ENCODE measurements around the gene CFAP45.

CFAP45 gene

DNA sequence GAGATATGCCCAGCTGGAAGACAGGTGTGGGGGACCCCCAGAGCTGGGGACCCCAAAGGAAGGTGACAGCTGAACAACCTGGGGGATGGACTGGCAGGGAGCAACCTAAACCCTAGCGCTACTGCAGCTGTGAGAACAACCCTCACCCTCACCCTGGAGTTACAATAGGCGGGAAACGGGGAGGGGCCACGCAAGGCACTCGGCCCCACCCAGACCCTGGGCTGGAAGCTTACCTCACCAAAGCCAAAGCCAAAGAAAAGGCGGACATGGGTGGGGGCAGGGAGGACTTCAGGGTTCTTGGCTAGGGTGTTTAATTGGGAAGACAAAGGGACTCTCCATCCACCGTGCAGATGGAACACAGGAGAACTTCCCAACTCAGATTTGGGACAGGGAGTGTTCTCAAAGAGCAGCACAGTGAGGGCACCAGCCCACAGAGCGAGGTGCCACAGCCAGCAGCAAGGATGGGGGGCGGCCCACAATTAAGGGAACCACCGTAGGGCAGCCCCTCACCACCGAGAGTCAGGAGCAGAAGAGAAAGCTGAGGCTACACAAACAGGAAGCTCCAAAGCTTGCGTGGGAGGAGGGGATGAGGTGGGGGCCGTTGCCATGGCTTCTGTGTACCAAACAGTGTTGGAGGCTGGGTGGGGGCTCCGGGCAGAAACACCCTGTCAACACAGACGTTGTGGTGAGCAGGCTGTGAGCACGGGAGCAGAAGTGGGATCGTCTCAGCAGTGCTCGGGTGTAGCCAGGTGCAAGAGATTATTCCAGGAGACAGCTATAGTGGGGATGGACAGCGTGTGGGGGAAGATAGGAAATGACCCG is 23.4 kb upstream of the CFAP45 start:
- peak; percentile 77 to 80 for DNase-seq

DNA sequence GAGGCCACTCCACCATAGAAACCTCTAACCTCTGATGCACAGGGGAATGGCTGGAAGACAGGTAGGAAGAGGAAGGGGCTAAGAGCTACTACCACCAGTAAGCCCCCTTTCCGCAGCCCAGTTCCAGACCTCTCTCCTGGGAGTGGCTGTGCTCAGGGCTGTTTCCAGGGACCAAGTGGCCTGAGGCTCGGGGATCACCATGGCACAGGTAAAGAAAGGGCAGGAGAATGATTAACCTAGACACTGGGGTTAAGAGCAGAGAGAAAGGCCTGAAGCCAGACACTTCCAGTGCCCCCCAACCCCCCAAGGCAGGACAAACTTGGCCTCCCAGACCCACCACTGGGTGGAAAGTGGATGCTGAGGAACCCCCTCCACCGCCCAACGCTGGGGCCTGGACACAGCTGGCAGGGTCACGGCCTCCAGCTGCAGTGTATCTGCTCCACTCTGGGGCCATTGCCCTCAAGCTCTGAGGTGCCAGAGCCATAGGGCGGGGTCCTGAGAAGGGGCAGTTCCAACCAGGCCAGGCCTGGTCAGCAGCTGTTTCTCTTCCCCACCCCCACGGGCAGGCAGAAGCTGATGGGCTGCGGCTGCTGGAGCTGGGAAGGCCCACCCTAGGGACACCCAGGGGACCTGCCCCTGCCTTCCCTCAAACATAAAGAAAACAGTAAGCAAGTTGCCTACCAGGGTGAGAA is 22.7 kb upstream of the CFAP45 start:
- no peak for DNase-seq

DNA sequence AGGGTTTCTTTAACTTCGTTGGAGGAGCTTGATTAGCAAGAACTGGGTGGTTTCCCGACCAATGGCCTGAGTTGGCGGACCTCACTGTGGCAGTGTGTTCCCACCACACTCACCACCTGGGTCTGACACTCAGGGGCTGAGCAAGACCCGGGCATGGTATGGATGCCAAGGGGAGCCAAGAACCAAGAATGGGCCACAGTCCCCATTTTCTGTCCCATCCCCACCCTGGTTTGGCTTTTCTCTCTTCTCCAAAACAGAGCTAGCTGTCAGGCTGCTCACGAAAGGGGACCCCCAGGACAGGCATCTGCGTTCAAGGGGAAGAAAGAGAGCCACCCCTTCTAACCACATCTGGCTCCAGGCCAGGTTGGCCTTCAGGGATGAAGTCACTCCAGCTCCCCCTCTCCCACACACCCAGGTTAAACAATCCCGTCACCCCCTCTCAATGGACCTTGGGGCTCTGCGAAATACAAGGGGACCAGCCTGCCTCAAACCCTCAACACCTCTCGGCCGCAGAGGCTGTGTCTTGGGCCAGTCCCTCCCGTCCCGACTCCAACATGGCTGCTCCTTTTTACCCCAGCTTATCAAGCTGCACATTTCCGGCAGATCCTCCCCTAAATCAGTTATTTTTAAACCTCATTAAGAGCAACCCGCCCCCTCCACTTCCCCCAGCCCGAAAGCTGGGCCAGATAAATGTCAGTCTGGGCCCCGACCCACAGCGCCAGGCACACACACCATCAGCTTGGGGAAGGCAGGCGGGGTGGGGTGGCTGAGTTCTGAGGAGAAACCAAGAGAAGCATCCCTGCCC is 21.9 kb upstream of the CFAP45 start:
- no peak for DNase-seq

DNA sequence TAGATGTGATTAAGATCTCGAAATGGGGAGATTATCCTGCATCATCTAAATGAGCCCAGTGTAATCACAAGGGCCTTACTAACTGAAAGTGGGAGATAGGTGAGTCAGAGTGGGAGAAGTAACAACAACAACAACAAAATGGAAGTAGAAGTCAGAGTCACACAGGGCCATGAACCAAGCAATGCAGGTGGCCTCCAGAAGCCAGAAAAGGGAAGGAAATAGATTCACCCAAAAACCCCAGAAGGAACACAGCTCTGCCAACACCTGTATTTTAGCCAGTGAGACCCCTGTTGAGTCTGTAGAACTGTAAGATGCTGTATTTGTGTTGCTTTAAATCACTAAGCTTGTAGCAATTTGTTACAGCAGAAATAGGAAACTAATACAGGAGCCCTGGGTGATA is 21.3 kb upstream of the CFAP45 start:
- no peak for DNase-seq

DNA sequence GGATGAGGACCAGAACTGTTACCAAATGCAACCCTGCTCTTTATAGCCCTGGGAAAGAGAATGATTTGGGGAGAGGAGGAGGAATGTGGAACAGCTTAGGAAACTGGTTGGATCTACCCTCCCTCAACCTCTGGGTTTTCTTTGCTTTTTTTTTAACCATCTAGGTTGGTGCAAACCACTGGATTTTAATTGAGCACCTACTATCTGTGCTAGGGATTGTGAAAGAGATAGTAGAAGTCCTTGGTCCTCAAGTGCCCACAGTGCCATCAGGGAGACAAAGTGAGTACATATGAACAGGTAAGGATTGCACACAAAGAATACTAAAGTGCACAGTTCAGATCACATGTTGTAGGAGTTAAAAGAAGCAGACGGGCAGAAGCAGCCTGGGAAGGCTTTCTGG is 20.7 kb upstream of the CFAP45 start:
- no peak for DNase-seq

DNA sequence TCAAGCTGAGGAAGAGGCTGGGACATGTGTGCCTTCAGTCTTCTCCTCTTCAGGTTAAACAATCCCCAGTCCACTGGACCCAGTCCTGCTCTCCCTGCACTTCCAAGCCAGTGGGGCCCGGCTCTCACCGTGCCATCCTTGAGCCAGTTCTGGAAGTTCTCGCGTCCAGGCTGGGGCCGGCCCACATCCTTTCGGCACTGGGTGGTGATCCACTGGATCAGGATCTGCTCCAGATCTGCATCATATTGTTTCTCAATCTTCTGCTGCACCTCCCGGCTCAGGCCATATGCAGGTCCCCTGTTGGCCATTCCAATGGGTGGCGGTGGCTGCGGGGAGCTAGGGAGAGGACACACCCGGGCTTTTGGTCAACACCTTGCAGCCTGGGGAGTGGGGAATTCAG is 20.2 kb upstream of the CFAP45 start:
- DNase-seq = no peak

DNA sequence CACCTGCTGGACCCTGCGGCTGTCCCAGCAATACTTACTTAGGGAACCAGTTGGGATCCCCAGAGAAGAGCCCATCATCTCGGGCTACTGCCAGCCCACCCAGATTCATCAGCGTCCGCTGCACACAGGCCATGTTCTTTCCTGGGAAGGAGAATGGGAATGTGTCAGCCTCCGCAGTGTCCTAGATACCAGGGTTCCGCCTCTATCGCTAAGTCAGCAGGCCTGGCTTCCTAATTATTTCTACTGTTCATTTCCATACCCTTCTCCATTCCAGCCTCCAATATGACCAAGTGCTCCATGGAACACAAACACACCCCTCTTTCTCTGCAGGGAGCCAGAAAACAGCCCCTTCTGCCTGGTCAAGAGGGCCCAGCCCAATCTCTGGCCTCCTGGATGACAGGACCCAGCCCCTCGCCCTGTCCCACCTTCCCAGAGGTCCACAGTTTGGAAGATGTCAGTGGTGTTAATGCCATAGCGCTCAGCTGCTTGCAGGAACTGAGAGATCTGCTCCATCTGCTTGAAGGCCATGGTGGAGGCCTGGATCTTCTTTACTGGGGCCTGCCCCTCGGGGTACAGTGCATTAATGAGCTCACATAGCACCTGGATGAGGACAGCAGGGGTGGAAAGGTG is 19.4 kb upstream of the CFAP45 start:
- DNase-seq = no peak

DNA sequence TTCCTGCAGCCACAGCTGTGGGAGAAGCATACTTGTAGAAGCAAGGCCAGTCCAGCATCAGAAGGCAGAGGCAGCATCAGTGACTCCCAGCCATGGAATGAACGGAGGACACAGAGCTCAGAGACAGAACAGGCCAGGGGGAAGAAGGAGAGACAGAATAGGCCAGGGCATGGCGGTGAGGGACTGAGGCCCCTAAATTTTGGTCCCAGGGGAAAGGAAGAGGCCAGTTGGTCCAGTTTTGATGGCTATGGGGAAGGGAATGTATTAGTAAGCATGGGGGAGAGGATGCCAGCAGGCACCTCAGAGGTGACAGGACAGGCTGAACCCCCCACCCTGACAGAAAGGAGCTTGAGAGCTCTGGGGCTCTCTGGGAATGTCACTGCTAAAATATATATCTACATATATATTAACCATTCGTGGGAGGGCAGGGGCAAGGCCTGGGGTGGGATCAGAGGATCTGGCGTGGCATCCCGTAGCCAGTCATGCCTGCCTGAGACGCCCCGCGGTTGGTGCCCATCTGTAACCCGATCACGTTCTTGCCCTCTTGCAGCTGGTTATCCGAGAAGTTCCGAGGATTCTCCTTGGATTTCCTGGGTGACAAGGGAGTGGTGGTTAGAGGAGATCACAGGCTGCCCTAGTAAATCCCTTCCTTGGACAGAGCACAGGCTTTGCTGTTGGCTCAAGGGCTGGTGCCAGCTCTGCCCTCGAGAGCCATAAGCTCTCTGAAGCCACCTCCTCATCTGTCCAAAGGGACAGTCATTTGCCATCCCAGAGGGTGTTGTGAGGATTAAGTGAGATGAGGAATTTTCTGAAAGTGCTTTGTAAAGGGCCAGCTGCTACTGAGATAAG is 18.6 kb upstream of the CFAP45 start:
- DNase-seq = no peak

DNA sequence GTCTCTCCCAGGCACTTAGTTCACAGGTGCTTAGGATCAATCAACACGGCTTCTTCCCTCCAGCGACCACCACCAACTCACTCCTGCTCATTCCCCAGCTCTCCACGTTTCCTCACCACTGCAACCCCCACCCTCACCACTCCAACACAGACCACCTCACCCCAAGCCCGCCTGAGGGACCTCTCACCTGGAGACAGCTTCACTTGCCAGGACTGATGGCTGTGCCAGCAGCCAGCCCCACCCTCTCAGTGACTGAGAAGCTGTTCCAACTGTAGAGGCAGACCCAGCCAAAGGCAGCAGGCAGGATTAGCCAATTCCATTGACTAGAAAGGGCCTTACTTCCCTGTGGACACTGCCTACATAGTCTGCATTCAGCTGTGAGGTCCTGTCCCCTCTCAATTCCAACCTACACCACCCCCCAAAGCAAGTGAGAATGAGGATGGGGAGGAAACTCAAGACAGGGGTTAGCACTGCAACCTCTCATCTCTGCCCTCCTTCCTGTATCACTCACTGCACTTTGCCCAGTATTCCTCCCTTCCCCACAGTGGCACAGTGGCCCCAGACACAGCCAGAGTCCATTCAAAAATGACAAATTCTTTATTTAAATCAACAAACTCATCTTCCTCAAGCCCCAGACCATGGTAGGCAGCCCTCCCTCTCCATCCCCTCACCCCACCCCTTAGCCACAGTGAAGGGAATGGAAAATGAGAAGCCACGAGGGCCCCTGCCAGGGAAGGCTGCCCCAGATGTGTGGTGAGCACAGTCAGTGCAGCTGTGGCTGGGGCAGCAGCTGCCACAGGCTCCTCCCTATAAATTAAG is 17.8 kb upstream of the CFAP45 start:
- no peak for DNase-seq

DNA sequence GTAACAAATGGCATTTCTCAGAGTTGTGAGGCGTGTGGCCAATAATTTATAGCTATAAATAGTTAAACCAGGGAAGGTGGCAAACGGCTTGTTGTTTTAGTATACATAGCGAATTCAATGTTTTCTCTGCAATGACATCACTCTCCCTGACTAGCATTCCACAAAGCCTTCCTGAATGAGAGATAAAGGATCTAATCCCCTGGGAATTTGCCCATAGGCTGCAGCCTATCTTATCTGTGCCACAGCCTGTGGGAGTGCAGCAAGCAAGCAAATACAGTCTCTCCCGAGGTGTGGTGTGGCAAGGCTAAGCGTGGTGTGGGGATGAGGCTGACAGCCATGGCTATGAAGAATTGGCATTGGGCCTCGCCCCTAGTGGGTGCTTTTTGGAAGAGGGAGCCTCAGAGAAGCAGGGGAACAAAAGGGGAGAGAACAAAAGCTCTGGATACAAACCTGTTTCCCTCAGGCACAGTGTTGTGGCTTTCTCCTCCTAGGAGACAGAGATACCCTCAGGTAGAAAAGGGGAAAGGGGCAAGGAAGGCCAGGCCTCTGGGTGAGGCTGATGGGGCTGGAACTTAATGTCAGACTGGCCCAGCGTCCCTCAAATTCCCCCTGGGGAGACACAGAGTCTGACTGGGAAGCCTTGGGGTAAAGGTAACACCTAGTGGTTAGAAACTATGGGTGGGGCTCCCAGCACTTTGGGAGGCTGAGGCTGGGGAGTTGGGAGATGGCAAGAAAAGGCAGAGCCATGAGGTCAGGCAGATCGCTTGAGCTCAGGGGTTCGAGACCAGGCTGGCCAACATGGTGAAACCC is 16.5 kb upstream of the CFAP45 start:
- DNase-seq = peak; percentile 45 to 59

DNA sequence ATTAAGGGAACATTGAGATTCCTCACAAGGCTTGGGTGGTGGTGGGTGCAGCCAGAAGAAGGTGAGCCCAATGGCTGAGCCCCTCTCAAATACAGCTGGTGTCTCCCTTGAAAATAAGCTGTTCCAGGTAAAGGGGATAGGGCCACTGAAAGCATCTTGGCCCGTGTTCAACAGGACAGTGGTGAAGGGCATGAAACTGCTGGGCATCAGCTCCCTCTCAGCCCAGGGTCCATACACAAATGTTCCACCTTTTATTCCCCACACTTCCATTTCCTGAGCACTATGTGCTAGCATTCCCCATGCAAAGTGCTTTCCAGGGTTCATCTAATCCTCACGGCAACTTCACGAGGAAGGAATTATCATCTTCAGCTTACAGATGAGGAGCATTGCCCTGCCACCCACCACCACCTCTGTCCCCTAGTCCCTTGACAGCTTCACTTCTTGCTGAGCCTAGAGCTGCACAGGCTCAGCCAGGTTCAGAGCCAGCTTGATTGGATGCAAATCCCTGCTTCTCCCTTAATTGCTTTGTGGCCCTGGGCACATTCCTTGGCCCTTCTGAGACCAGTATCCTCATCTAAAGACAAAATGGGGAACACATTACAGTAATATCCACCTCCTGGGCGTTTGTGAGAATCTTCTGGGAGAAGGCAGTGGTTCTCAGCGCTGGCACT is 15.7 kb upstream of the CFAP45 start:
- DNase-seq = no peak

DNA sequence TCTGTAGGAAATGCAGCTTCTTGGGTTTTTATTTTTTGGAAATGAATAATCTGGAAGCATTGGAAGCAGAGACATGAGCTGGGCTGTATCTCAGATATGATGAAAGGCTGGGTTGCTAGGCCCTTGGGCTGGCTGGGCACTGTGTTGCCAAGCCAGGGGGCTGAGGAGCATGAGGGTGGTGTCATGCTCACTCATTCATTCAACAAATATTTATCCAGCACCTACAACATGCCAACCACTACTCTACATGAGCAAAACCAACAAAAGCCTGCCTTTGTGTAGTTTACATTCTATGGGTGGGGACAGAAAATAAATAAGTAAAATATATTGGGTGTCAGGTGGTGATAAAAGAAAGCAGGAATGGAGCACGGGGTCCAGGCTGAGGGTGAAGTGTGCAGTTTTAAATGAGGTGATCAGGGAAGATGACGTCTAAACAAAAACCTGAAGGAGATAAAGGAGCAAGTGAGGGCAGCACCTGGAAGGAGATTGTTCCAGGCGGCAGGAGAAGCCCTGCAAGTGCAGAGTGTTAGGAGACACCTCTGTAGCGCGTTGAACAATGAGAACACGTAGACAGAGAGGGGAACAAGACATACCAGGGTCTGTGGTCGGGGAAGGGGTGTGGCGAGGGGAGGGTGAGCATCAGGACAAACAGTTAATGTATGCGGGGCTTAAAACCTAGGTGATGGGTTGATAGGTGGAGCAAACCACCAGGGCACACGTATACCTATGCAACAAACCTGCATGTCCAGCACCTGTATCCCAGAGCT is 14.5 kb upstream of the CFAP45 start:
- peak in 1 of 2 experiments; percentile 13 for DNase-seq

DNA sequence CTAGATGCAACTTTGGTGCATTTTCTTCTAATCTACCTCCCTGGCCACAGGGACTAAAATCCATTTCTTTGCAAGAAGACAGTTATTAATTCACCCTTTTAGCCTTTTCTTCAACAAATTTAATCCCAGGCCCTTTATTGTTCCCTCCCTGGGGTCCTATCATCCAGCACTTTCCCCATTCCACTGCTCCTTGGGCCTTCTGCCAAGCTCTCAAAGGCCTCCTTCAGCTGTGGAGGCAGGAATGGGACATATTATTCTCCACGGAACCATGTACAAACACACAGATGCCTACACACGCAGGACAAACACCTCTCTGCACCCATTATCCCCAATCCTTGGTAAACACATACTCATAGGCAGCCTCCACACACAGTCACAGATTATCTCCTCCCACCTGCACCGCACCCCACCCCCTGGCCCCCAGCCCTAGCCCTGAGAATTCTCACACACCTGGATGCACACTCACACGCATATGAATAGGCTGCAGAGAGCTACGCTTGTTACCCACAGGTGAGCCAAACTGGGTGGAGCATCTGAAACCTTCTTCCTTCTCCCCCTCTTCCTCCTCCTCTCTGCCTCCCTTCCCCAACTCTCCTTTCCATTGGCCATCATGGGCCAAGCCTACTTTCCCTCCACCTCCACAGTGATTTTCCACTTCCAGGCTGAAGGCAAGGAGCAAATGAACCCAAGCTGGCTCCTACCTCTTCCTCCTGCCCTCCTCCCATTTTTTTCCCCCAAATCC is 13.7 kb upstream of the CFAP45 start:
- DNase-seq = no peak

DNA sequence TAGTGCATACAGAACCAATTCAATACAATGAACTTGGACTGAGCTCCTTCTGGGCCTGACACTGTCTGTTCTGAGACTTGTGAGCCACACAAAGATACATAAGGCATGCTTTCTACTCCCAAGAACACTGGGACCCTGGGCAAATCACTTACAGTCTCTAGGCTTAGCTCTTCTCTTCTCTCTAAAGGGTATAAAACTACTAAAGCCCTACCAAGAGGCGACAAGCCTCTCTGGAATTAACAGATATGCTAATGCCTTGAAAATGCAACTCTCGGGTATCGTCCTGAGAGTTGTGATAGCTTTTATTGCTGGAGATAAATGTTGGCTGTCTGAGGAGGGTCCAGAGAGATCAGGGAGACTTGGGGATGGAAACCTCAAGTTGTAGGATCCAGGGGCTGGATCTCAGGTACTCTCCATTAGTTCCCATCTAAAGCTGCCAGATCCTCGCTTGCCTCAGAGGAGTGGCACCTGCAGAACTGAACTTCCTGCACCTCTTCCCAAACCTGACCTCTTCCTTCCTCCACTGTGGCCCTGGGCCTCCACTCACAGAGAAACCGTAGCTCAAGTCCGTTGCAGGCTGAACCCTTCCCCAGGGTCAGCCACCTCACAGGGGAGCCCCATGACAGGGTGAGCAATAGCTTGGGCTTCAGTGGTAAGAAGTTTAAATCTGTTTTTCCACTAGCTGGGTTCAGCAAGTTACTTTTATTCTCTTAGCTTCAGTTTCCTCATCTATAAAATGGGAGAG is 11.5 kb upstream of the CFAP45 start:
- no peak for DNase-seq

DNA sequence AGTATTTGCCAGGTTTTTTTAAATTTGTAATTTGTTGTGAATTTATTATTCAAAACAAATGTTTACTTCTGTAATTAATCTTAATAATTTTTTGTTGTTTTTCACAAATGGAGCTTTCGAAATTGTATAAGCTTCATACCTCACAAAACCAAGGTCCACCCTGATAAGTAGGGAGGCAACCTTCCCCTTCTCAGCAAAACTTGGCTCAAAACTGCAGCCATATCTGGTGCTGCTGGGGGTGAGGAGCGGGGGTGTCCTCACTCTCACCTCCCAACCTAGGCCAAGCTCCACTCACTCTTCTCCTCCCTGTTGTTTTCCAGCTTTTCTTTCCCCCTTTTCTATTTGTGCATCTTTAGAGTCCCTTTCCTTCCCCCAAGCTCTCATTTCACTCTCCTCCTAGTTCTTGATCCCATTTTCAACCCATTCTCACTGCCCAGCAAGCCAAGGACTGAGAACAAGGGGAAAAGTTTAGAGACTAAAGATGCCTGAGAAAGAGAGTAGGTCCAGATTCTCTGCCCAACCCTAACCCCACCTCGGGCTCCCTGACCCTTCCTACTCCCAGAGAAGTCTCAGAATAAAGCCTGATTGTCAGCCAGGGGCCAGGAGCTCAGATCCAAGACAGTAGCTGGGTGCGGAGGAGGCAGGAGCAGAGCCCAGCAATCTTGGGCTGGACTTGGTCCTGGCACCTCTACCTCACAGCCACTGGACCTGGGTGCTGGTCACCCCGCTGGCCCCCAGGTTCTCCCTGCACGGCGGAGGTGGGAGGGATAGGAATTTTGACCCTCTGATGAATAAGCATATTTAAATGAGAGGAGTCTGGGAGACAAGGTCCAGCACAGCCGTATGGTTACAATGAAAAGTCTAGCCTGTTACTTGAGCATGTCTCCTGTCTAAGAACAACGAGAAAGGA is 8.3 kb upstream of the CFAP45 start:
- no peak for DNase-seq

DNA sequence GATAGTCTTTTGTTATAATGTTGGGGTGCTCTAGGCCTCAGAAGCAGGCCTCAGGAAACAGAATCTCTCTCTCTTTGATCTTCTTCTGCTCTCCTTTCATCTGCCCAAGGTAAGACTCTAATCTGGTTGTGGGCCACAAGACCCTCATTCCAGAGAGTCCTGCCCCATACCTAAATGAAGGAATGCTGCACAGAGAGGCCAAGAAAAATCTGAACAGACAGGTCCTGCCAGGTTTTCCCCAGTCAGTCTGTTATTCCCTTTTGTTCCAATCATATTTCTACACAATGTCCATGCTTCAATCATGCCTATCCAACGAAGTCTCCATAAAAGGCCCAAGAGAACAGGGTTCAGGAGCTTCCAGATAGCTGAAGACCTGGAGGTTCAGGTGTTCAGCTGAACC is 7.0 kb upstream of the CFAP45 start:
- DNase-seq = no peak
